ENCODE results near the gene LAIR1. TPM values are rescaled to one million over a fixed set of nuclear protein-coding genes. Genes with fewer than 3 reads are reported as not detected.
A peak's percentile ranks its signal among the peaks of the same experiment; 100 is the strongest.
"Not testable (repeated sequence)": the region's sequence is repeated elsewhere in the genome, so short reads cannot be mapped to it uniquely, and the experiment has no call there.

The LAIR1 gene
- total RNA-seq, 2 donors from 2014 or later: 2.2 to 15.6 TPM

DNA sequence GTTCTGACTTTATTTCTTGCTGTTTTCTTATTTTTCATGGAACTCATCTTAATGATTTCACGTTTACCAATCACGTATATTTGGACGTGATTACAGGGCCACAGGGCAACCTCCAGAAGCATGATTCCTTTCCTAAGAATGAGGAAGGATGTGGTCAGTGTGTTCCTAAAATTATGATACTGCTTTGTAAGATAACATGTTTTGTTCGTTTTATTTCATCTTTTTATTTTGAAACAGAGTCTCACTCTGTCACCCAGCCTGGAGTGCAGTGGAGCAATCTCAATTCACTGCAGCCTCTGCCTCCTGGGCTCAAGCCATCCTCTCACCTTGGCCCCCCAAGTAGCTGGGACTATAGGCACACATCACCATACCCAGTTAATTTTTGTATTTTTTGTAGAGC is 24.8 kb upstream of the LAIR1 start:
- no peak overlapping the region for H3K4me3 Mint-ChIP-seq

DNA sequence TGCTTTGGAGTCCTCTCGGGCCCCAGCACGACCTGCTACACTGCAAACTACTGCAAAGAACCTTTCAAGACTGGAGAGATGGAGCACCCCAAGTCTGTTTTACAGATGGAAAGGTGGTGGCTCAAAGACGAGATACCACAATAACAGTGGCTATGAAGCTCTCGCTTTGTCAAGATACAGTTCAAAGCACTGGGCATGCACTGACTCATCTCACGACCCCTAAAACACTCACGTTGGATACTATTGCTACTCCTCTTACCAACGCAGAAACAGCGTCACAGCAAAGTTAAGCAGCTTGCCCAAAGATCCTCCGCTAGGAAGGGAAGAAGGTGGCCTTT is 24.0 kb upstream of the LAIR1 start:
- peak; percentile 48 for ATAC-seq (replicated peaks)
- Mint-ChIP-seq H3K27me3 (peaks cover 7% of the 10 kb centered on the region), H3K4me1 (peaks cover 15% of the 10 kb centered on the region), H3K4me3 (peak overlapping the region; percentile 79), H3K9me3 (no peaks in the 10 kb centered on the region), H3K27ac (peak overlapping the region; percentile 10), H3K36me3 (ENCODE audit: low read depth) (no peaks in the 10 kb centered on the region)

More for the DNA sequence above, 24.8 kb upstream of the LAIR1 start:
- Mint-ChIP-seq H3K36me3 (ENCODE audit: low read depth) (no peaks in the 10 kb centered on the region), H3K9me3 (no peaks in the 10 kb centered on the region), H3K4me1 (peaks cover 15% of the 10 kb centered on the region), H3K27ac (no peak overlapping the region), H3K27me3 (peaks cover 7% of the 10 kb centered on the region)
- no peak for ATAC-seq (replicated peaks)

GRCh38 chr19:54387991-54388801 is 23.5 kb upstream of the LAIR1 start:
- Mint-ChIP-seq H3K9me3 (no peaks in the 10 kb centered on the region), H3K36me3 (ENCODE audit: low read depth) (no peaks in the 10 kb centered on the region), H3K4me1 (peaks cover 18% of the 10 kb centered on the region), H3K4me3 (peak overlapping the region; percentile 79), H3K27me3 (peaks cover 7% of the 10 kb centered on the region), H3K27ac (peak overlapping the region; percentile 10)
- ATAC-seq (replicated peaks): peak; percentile 70

DNA sequence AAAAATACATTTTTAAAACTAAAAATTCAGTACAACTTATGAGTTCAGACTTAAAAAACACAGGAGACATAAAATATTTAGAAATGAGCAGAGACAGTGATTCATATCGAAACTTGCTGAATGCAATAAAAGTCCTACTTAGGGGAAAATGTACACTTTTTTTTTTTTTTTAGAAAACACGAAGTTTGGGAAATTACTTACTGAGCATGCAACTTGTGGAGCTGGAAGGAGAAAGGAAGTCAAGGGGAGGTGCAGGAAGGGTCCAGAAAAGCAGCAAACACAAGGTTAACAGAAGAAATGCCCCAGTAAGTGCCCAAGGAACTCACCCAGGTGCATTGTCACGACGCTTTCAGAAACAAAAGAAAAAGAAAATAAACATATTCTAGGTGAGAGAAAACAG is 18.6 kb upstream of the LAIR1 start:
- Mint-ChIP-seq H3K4me3 (peak overlapping the region; percentile 10), H3K36me3 (ENCODE audit: low read depth) (no peaks in the 10 kb centered on the region), H3K27me3 (no peaks in the 10 kb centered on the region), H3K27ac (no peak overlapping the region), H3K4me1 (peaks cover 13% of the 10 kb centered on the region), H3K9me3 (no peaks in the 10 kb centered on the region)
- ATAC-seq (replicated peaks): no peak

- not testable (repeated sequence) for H3K27me3 Mint-ChIP-seq; H3K4me3 Mint-ChIP-seq; H3K9me3 Mint-ChIP-seq; H3K36me3 Mint-ChIP-seq (ENCODE audit: low read depth); ATAC-seq (replicated peaks); H3K27ac Mint-ChIP-seq
- H3K4me1 Mint-ChIP-seq: peaks cover 16% of the 10 kb centered on the region
Observed at GRCh38 chr19:54382041-54382440, 17.3 kb upstream of the LAIR1 start.

GRCh38 chr19:54380897-54381296 is 16.2 kb upstream of the LAIR1 start:
- no peaks in the 10 kb centered on the region for H3K36me3 Mint-ChIP-seq (ENCODE audit: low read depth)
- H3K4me1 Mint-ChIP-seq: peaks cover 16% of the 10 kb centered on the region
- no peaks in the 10 kb centered on the region for H3K27me3 Mint-ChIP-seq
- no peak overlapping the region for H3K27ac Mint-ChIP-seq
- H3K9me3 Mint-ChIP-seq: no peaks in the 10 kb centered on the region
- ATAC-seq (replicated peaks): no peak
- no peak overlapping the region for H3K4me3 Mint-ChIP-seq

DNA sequence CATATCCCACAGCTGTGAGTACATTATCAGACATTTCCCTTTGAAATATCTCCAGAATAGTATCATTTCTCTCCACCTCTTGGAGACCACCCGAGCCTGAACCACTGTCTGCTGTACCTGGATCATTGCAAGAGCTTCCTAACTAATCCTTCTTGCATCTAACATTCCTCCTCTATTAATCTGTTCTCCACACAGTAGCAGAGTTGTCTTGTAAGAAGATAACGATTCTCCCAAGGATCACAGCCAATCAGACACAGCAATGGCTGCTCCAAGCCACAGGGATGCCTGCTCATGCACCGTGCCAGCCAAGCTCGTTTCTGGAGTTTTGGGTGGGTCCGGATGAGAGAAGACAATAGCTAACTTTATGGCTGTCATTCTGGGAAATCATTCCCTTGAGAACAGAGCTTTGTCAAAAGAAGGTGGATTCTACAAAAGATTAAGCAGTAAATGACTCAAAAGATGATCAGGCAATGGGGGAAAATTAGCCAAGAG is 14.5 kb upstream of the LAIR1 start:
- no peak for ATAC-seq (replicated peaks)
- H3K27ac Mint-ChIP-seq: no peak overlapping the region
- no peak overlapping the region for H3K4me3 Mint-ChIP-seq

GRCh38 chr19:54376610-54377285 is 12.0 kb upstream of the LAIR1 start:
- no peaks in the 10 kb centered on the region for H3K36me3 Mint-ChIP-seq (ENCODE audit: low read depth)
- peaks cover 23% of the 10 kb centered on the region for H3K4me1 Mint-ChIP-seq
- H3K27me3 Mint-ChIP-seq: peaks cover under 1% of the 10 kb centered on the region
- no peaks in the 10 kb centered on the region for H3K9me3 Mint-ChIP-seq
- H3K4me3 Mint-ChIP-seq: no peak overlapping the region
- no peak overlapping the region for H3K27ac Mint-ChIP-seq
- ATAC-seq (replicated peaks): no peak

More for the DNA sequence above, 14.5 kb upstream of the LAIR1 start:
- Mint-ChIP-seq H3K27me3 (no peaks in the 10 kb centered on the region), H3K9me3 (no peaks in the 10 kb centered on the region), H3K36me3 (ENCODE audit: low read depth) (no peaks in the 10 kb centered on the region), H3K4me1 (peaks cover 21% of the 10 kb centered on the region)

GRCh38 chr19:54375181-54375938 is 10.6 kb upstream of the LAIR1 start:
- H3K36me3 Mint-ChIP-seq (ENCODE audit: low read depth); H3K9me3 Mint-ChIP-seq; H3K27ac Mint-ChIP-seq; ATAC-seq (replicated peaks); H3K27me3 Mint-ChIP-seq: not testable (repeated sequence)
- Mint-ChIP-seq H3K4me1 (peaks cover 32% of the 10 kb centered on the region), H3K4me3 (peak overlapping the region; percentile 69)

GRCh38 chr19:54373781-54374631 is 9.3 kb upstream of the LAIR1 start:
- ATAC-seq (replicated peaks): no peak
- Mint-ChIP-seq H3K4me3 (no peak overlapping the region), H3K36me3 (ENCODE audit: low read depth) (no peaks in the 10 kb centered on the region), H3K4me1 (peaks cover 39% of the 10 kb centered on the region), H3K27ac (no peak overlapping the region), H3K27me3 (peaks cover 8% of the 10 kb centered on the region), H3K9me3 (no peaks in the 10 kb centered on the region)

DNA sequence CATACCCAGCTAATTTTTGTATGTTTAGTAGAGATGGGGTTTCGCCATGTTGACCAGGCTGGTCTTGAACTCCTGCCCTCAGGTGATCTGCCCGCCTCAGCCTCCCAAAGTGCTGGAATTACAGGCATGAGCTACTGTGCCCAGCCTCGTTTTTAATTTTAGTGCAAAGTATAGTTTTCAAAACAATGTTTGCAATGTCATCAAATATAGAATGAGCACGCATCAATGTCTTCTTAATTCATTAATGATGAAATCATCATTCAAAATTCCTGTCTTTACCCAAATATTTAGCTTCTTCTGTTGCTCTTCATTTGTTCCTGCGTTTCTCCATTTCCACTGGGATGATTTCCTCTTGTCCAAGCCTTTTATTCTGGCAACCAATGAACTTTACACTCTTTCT is 6.7 kb upstream of the LAIR1 start:
- Mint-ChIP-seq H3K4me1 (peaks cover 32% of the 10 kb centered on the region), H3K4me3 (peak overlapping the region; percentile 2)
- ATAC-seq (replicated peaks); H3K9me3 Mint-ChIP-seq; H3K36me3 Mint-ChIP-seq (ENCODE audit: low read depth); H3K27me3 Mint-ChIP-seq; H3K27ac Mint-ChIP-seq: not testable (repeated sequence)

GRCh38 chr19:54370434-54370796 is 5.7 kb upstream of the LAIR1 start:
- peak; percentile 97 for ATAC-seq (replicated peaks)
- H3K4me1 Mint-ChIP-seq: peaks cover 32% of the 10 kb centered on the region
- not testable (repeated sequence) for H3K36me3 Mint-ChIP-seq (ENCODE audit: low read depth); H3K27me3 Mint-ChIP-seq; H3K9me3 Mint-ChIP-seq
- peak overlapping the region; percentile 71 for H3K4me3 Mint-ChIP-seq
- H3K27ac Mint-ChIP-seq: peak overlapping the region; percentile 62

DNA sequence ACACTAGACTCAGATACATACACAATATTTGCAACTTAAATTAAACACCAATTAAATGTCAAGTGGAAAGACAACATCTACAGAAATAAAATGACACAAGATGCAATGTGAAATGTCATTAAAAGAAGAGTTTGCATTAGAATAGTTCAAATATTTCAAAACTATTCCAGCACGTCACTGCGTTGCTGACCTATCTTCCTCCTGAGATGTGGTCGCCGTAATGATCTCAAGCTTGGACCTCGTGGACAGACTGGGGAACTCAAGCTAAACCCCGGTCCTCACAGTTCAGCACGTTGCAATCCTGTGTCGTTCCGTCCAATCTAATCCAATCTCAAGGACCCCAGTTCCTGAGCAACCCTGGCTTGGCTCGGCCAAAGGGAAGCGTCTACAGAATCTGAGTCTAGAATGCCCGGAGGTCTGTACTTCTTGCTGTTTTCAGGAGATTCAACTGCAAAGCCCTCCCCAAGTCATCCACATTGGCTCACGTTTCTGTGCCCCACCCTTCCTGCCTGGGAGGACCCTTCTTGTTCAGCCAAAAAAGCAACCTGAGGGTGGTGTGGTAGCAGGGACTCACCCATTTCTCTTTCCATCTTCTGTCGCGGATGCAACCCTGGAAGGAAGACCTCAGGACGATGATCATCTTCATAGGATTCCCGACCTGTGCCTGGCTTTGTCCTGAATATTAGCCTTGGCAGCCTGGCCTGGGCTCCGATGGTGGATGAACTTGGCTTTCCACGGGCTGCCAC is 5.1 kb upstream of the LAIR1 start:
- Mint-ChIP-seq H3K4me3 (peak overlapping the region; percentile 71), H3K27ac (peak overlapping the region; percentile 62), H3K4me1 (peaks cover 26% of the 10 kb centered on the region)
- peak; percentile 1 for ATAC-seq (replicated peaks)
- H3K27me3 Mint-ChIP-seq; H3K36me3 Mint-ChIP-seq (ENCODE audit: low read depth); H3K9me3 Mint-ChIP-seq: not testable (repeated sequence)
